HG03103 (cell line): ENCODE data around the gene MYOZ1.

ENCODE experiments used
- ATAC-seq: cut with Tn5 transposase; IDR thresholded peaks from one replicate; pipeline ENCODE4 v1.9.1; 2021; ENCODE audit warnings: low read depth; ENCODE audit not compliant: unreplicated experiment

MYOZ1 gene

DNA sequence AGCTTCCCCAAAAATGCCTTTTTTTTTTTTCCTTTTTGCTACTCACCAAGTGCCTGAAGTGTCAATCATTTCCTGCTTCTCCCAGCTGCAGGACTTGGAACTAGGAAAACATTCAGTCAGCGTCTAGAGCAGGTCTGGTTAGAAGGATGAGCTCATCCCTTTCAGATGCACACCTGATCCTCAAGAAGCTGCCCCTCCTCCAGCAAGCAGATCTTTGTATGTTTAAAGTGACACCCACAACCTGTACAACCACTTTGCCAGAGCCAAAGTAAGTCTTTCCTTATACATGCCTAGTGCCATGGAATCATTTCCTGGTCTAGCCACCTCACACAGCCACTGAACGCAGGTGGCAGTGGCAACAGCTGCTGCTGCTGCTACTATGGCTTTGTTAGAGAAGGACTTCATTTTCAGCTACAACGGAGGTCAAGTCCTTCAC, 39.8 kb downstream of the MYOZ1 start:
- ATAC-seq: no peak

DNA sequence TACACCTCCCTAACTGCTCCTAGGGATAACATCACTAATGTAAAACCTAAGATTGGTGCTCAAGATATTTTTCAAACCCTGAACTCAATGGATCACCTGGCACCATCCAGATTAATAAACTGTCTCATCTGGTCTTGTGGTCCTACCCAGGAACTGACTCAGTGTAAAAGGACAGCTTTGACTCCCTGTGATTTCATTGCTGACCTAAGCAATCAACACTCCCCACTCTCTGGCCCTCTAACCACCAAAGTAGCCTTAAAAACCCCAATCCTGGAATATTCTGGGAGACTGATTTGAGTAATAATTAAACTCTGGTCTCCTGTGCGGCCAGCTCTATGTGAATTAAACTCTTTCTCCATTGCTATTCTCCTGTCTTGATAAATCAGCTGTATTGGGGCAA, 43.9 kb downstream of the MYOZ1 start:
- ATAC-seq: no peak

DNA sequence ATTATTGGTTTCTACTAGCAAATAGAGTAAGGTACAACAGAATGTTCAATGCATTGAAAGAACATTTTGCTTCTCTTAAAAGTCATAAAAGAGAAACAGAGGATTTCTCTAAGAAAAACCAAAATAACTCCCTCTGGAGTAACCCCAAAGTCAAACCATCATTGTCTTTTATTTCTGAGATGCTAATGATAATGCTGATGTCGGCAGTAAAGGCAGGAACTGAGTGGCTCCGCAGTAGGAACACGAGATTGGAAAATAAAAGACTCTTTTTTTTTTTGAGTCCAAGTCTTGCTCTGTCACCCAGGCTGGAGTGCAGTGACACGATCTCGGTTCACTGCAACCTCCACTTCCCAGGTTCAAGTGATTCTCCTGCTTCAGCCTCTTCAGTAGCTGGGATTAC, 47.5 kb downstream of the MYOZ1 start:
- ATAC-seq: no peak

DNA sequence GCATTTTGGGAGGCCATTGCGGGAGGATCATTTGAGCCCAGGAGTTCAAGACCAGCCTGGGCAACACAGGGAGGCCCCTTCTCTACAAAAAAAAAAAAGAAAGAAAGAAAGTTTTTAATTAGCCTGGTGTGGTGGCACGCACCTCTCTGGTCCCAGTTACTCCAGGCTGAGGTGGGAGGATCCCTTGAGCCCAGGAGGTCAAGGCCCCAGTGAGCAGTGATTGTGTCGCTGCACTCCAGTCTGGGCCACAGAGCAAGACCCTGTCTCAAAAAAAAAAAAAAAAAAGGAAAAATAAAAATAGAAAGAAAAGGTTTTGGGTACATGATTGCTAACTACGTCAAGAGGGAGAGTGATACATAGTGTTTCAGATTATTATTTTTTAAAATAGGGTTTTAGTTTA, 48.2 kb downstream of the MYOZ1 start:
- ATAC-seq: no peak

DNA sequence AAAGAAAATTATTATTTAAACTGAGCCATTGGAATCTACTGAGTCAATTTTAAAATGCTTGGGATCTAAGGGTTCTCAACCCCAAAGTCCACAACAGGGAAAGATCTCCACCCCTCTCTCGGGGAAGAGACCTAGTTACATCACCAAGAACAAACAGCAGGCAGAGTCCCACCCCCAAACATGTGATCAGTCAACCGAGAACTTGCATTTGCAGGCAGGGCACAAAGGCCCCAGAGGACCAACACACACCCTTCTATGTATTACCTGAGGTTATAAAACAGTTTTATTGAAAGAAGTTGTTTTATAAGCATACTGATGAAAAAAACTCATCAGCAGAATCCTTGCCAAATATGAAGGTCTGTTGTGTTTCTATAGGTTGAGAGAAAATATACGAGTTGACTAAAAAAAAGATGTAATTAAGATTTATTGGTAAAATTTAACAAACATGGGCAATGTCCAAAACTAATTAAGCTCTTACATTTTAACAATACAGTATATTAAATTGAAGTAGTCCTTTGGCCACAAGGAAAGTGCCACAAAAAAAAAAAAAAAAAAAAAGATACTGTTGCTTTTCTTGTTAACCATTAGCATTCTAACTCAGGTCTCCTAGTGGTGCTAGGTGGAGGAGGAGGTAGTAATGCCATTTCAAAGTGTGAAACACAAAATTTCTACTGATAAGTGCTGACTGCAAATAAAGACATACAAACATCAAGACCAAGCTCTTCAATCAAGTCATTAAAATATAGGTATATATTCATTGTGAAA, 49.2 kb downstream of the MYOZ1 start:
- no peak for ATAC-seq

DNA sequence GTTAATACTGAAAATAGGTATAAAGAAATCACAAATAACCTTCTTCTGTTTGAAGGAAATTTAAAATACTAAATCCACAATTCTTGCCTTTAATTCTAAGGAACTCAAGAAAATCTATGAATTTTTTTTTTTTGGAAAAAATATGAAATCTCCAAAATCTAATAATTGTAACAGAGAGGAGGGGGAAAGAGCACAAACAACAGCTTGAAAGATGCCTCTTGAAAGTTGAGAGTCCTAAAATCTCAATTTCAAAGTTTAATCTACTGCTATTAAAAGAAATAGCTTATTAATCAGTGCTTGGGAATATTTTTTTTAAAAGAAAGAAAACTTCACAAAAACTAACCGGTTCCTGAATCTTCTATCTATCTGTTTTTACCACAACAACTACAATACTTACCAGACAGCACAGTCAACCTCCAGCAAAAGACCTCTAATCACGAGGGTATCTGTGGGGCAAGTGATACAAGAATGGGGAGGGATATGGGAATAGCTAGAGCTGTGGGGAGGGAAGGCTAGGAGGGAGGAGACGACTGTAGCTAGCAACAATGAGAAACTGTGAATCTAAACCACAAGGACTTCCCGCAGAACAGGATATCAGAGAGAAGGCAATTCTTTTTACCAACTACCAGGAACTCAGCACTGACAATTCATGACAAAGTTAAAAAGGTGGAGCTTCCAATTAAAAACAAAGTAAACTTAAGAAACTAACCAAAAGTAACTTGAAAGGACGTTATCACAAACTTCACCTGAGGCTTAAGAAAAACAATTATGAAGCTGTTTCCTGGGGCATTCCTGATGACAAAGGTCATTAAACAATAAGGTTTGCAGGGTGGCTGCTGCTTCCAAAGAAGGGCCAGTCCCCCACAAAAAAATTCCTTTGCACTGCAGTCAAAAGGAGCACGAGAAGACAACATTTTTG, 50.1 kb downstream of the MYOZ1 start, which contains the start of gene USP54:
Gene USP54 (minus strand): TSS at position 462 of the 919 bp plus-strand sequence. CDS start 15,684 bp downstream, outside the sequence.
- no peak for ATAC-seq

DNA sequence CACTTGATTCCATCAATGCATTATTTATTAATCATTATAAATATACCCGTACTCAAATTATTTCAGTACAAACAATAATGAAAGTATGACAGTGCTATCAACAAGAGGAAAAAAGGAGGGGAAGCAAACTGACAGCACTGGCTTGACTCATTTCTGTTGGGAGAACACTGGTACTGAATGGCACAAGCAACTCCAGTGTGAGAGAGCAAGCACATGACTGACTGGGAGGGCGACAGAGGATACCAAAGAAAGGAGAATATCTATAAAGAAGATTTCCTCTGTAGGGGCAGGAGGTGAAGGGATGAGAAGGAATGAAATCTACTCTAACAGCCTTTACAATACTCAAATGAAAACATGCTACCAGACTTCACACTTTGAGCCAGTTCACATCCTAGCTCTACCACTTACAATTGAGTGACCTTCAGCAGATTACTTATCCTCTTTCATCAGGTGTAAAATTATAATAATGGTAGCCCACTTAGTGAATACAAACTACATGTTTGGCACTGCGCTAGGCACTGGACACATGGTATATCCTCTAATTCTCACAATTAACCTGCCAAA, 51.6 kb downstream of the MYOZ1 start:
- no peak for ATAC-seq

DNA sequence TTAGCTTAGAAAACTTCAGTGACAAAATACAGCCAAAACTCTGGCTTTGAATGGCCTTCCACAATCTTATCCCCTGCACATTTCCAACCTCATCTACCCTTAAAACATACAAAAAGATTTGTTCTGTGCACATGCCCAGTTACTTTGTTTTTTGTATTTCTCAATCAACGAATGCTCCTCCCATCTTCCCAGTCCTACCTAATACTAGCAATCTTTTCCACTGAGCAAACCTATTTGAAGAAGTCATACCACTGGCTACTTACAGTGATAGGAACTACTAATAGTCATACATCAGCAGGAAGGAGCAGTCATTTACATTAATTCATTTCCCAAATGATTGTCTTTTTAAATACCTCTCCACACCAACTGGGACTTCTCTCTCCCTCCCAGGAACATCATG, 52.6 kb downstream of the MYOZ1 start:
- ATAC-seq: no peak

DNA sequence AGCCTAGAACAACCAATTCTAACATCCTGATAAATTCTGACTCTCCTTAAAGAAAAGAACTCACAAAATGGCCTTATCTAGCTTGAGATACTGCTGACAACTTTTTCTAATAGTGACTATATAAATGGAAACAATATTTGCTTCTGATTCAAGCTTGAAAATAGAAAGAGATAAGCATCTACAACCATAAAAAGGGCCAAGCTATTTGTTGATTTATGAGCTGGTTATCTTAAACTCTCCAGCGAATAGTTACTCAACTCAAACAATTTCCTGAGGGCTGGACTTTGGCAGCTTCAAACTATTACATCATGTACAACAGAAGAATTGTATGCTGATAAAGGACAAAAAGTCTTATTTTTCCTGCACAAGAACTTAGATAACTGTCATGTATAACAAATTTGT, 54.7 kb downstream of the MYOZ1 start:
- ATAC-seq: no peak

DNA sequence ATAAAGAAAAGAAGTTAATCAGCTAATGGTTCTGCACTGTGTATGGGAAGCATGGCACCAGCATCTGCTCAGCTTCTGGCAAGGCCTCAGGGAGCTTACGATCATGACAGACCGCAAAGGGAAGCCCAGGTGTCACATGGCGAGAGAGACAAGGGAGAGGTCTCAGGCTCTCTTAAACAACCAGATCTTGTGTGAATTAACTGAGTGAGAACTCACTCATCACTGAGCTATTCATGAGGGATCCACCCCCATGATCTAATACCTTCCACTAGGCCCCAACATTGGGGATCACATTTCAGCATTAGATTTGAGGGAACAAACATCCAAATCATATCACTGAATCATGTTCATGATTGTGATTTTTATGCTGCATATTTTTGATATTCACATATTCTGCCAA, 55.9 kb downstream of the MYOZ1 start:
- ATAC-seq: no peak

DNA sequence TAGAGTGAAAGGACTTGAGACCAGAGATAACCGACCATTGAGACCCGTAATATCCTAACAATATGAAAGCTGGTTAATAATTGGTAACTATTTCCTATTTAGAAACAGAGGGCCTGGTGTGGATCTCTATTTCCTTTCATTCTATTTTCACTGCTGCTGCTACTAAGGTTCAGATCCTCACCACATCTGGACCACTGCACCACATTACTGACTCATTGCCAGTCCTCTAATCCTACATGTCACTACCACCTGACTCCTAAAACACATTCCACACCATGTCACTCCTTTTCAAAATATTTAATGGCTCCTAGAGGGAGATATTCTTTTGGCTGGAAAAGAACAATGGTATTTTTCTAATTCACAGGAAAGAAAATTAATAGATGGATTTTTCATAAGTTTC, 56.5 kb downstream of the MYOZ1 start:
- no peak for ATAC-seq

DNA sequence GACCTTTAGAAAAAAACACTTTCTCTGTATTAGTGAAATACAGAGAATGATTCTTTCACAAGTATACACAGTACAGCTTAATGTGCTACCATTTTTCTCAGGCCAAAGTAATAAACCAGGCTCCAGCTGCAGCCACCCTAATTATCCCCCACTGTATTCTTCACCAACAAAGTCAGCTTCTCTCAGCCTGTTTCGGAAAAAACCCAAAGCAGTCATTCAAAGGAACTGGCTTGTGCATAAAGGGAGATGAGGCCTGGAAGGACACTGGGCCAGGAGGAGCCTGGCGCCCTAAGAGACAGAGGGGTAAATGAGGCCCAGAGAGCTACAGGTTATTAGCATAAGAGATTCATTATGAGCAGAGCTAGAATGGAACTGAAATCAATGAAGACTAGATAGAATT, 59.4 kb downstream of the MYOZ1 start:
- no peak for ATAC-seq
